ENCODE data around the gene CDC42BPA.

CDC42BPA gene

DNA sequence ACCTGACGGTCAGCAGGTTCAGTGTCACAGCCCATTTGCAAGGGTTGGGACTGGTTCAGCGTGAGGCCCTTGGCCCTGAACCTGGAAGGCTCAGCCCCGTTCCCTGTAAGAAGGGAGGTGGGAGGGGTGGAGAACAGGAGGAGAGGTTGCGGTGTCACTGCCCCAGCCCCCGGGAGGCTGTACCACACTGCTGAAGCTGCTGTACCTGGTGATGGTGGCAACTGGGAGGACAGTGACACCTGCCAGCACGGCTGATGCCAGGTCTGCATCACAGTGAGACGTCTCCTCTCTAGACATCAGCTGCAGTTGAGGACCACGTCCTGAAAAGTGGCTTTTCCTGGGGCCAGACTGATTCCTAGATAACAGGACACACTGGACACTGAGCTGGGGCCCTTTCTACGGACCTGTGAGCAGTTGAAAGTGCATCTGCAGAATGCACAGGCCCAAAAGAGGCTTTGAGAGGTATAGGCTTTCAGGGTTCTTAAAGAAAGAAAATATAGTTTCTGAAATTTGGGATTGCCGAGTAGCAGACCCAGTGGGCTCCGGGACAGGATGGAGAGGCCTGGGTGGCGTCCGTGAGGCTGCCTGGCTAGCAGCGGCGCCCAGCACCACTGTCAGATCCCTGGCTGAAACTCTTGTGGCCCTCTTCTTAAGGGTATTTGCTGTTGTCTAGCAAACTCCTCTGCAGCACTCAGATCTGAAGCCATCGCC, 330.5 kb downstream of the CDC42BPA start:
- no peak for DNase-seq

GRCh38 chr1:226987179-226987536, 331.1 kb downstream of the CDC42BPA start:
- DNase-seq: no peak

- DNase-seq: no peak
Observed at GRCh38 chr1:226986496-226987178, 331.7 kb downstream of the CDC42BPA start.

- no peak for DNase-seq
Observed at GRCh38 chr1:226985839-226986463, 332.3 kb downstream of the CDC42BPA start.

DNA sequence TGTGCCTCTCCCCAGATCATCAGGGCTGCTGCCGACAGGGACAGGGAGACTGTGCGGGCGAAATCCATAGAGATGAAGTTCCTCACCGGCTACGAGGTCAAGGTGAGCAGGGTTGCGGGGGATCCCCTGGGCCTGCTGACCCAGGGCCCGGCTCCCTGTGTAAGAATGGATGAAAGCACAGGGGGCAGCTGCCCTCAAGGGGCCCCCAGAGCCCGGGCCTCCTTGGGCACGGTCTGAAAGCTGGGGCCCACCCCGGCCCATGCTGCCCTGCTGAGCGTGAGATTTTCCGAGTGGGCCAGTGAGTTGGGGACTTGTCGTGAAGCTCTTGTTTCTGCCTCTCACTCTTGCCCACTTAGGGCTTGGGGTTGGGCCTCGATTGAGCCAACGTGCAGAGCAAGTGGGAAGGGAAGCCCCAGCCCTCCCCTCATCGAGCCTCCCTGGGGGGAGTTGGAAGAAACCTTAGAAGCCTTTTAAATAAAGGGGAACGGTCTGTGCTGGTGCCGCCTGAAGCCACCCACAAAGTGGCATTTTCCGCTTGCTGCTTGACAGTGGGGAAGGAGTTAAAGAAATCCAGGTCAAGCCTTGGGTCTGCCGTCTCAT, 333.0 kb downstream of the CDC42BPA start:
- no peak for DNase-seq

GRCh38 chr1:226984521-226985238, 333.6 kb downstream of the CDC42BPA start:
- no peak for DNase-seq

- no peak for DNase-seq
Observed at GRCh38 chr1:226983992-226984364, 334.3 kb downstream of the CDC42BPA start.

GRCh38 chr1:226983247-226983991, 334.9 kb downstream of the CDC42BPA start:
- DNase-seq: no peak

GRCh38 chr1:226982451-226983177, 335.7 kb downstream of the CDC42BPA start:
- DNase-seq: no peak

DNA sequence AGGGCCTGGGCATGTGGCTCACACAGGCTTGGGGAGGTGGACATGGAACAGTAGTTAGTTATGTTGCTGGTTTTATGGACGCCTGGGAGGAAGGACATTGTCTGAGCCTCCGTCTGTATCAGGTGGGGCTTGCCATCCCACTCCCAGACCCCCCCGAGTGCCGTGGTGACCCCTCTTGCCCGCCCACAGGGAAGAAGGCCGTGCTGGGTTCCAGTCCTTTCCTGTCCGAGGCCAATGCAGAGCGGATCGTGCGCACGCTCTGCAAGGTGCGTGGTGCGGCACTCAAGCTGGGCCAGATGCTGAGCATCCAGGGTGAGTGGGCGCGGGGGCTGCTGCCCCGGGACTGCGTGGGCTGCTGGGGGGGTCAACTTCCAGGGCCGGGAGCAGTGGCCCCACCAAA, 336.5 kb downstream of the CDC42BPA start:
- no peak for DNase-seq

DNA sequence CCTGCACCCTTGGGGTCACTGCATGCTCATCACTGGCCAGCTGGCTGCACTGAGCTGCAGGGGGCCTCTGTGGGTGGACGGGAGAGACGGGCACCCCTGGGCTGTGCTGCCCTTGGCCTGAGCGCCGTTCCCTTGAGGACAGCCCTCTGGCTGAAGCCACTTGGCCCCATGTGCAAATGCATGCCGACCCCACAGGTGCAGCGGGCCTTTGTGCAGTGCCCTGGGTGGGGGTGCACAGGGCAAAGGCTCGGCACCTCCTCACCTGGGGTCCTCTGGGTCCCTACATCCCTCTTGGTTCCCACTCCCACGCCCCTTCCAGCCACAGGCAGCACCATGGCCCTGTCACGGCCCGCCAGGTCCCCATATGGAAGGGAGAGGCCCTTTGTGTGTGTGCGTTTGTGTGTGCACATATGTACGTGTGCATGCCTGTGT, 336.9 kb downstream of the CDC42BPA start:
- no peak for DNase-seq

DNA sequence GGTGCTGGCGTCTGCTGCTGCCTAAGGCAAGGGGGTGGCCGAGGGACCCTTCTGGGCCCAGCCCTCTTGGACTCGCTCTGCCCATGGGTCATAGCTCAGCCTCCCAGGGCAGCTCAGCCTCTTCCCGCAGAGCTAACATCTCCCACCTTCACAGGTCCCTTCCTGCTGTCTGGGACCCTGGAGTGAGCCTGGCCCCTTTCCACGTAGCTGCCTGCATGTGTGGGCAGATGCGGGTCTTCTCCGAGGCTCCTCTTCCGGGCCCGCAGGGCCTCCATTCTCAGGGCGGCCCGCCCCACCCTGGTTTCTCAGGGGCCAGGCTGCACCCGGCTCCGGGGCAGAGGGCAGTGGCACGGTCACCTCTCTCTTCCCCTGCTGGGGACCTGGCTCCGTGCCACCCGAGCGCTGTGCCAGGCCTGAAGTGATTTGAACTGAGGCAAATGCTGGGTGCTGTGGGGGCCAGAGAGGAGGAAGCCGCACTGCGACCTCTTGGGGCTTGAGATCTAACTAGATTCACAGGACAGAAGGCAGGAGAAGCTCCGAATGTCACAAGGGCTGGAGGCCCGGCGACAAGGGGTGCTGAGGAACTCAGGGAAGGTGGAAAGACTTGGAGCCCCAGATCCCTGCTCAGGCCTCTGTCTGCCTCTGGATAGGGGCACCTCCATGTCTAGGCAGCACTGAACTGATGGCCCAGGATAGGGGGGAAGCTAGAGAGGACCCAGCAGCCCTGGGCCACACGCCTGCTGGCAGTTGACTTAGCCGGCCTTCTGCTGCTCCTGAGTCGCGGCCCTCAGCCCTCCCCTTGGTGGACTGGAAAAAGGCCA, 337.5 kb downstream of the CDC42BPA start:
- no peak for DNase-seq

- no peak for DNase-seq
Observed at GRCh38 chr1:226980122-226980560, 338.2 kb downstream of the CDC42BPA start.

DNA sequence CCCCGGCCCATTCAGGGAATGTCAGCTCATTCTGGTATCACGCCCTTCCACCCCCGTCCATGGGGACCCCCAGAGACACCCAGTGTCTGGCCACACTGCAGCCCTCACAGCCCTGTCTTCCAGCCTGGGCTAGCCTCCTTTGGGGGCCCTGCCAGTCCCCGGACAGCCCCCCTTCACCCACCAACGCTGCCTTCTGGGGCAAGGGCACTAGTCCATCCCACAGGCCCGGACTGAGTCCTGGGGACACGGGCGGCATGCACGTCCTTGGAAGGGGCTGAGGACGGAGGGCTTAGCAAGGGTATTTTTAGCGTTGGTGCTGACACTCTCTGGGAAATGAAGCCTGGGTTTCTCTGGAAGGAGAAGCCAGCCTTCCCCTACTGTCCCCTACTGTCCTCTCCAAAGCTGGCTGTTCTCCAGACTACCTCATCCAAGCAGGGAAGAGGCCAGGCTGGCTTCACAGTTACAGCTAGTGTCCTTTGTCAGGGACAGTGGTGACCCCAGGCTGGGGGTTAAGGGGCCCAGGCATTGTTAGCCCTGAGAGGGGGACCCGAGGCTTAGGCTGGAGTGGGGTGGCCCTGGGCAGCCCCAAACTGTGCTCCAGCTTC, 338.7 kb downstream of the CDC42BPA start:
- no peak for DNase-seq

DNA sequence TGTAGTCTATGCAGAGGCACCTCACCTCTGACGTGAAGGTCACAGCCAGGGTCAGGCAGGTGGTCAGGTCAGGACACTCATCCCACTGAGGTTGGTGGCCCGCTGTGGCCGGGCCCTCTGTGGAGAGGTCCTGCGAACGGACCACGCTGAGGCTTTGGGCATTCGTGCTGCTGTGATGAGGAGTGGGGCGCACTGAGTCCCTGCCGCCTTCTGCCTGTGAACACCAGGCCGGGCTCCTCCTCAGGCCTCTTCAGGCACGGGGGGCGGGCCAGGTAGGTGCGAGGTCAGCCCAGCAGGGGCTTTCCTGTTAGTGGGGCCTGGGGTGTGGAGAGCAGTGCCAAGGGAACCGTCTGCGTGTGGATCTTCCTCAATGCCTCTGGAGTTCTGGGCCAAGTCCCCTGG, 339.2 kb downstream of the CDC42BPA start:
- no peak for DNase-seq

GRCh38 chr1:226978432-226979114, 339.7 kb downstream of the CDC42BPA start:
- no peak for DNase-seq

DNA sequence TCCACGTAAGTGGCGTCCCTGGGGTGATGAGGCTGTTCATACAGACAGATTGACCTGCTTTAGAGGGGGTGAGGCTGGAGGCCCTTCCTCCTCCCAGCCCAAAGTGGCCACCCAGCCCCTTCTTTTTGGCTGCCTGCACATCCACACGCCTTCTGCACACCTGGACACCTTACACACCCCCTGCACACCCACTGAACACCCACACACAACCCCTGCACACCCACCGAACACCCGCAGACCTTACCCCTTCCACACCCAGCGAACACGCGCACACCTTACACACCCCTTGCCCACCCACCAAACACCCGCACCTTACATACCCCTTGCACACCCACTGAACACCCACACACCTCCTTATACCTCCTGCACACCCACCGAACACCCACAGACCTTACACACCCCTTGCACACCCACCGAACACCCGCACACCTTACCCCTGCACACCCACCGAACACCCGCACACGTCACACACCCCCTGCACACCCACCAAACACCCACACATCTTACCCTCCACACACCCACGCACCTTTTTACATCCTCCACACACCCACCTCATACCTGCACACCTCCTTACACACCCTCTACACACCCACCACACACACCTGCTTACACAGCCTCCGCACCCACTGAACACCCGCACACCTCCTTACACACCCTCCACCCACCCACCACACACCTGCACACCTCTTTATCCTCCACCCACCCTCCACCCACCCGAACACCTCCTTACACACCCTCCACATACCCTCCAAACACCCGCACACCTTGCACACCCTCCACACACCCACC, 340.5 kb downstream of the CDC42BPA start:
- no peak for DNase-seq

DNA sequence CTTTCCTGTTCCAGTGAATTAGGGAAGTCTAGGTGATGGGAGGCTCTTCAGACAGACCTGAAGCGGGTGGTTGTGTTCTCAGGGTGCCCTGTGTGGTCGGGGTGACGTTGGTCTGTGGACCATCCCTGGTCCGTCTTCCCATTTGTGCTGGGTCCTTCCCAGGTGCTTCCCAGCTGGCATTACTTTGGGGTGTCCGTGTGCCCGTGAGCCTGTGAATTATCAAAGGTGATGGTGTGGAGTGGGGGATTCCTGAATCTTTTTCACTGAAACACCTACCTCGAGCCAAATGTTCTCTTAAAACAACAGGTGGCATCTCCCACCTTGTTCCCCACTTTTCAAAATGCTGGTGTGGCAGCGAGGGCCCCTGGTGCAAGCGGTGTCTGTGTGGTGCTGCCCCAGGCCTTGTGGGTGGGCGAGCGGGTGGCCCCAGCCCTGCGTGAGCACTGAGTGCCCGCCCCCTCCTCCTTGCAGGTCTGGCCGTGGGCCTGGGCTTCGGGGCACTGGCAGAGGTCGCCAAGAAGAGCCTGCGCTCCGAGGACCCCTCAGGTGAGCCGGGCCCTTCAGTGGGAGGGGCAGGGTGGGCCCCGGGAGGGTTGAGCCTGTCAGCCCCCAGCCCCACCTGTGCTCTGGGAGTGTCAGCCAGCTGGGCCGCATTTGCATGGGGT, 341.2 kb downstream of the CDC42BPA start:
- DNase-seq: no peak

Measured in activated CD4-positive, alpha-beta T cell treated with anti-CD3 and anti-CD28 coated beads for 4 hours (primary cell).